GM21825 (cell line): ENCODE data around the gene CDC6.

Experiments
- ATAC-seq: cut with Tn5 transposase; IDR thresholded peaks from one replicate; pipeline ENCODE4 v1.9.1; 2021; ENCODE audit warnings: mild to moderate bottlenecking, moderate library complexity; ENCODE audit not compliant: unreplicated experiment

Gene CDC6

GRCh38 chr17:40338941-40339649 lies 51.4 kb downstream of the CDC6 start:
- ATAC-seq, result no peak

DNA sequence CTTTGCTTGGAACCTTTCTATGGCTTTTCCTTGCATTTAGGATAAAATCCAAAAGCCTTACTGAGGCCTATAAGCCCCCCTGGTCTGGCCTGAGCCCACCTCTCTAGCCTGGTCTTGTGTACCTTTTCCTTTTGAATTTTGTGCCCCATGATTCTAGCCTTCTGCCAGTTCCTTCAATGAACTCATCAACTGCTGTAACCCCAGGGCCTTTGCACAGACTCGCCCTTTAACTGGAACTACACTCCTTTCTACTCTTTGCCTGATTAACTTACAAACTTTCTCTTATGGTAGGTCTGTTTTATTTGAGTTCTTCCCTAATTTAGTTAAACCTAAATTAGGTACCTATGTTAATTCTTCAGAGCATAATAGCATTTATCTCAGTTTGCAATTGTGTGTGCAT lies 52.6 kb downstream of the CDC6 start:
- no peak for ATAC-seq

DNA sequence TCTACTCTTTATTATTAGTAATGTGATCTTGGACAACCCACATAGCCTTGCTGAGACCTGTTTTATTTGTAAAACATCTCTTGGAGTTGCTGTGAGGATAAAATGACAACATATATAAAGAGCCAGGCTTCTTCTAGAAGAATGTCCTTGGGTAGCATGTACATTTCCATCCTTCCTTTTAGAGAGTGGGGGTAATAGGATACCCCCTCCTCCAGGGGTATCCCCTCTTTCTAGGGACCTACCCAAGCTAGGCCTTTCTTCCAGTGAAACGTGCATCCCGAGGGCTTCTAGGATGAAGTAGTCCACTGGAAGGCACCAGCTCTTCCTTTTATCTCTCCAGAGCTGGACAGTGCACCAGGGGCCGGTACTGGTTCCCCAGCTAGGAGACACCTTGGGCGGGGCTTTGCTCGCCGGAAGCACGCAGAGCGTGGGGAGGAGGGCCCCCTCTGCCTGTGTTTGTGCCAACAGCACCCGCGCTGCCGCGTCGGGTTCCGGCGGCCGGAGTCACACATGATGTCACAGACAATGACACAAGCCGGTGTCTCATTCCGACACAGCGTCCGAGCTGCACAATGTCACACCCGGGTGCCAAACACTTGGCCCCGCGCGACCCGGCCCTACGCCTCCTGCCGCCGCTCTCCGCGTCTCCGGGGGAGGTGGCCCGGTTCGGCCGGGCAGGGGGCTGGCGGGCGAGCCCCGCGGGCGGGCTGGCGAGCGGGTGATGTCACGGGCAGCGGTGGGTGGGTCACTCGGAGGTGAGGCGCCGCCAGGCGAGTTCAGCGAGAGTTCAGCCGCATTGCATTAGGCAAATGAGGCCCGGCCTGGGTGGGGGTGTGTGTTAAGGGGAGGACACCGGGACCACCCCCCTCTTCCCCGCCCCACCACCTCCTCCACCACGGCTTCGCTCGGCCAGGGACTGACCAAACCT lies 53.5 kb downstream of the CDC6 start:
- peak; percentile 58 for ATAC-seq

GRCh38 chr17:40341808-40342503 lies 54.3 kb downstream of the CDC6 start:
- ATAC-seq, result no peak

DNA sequence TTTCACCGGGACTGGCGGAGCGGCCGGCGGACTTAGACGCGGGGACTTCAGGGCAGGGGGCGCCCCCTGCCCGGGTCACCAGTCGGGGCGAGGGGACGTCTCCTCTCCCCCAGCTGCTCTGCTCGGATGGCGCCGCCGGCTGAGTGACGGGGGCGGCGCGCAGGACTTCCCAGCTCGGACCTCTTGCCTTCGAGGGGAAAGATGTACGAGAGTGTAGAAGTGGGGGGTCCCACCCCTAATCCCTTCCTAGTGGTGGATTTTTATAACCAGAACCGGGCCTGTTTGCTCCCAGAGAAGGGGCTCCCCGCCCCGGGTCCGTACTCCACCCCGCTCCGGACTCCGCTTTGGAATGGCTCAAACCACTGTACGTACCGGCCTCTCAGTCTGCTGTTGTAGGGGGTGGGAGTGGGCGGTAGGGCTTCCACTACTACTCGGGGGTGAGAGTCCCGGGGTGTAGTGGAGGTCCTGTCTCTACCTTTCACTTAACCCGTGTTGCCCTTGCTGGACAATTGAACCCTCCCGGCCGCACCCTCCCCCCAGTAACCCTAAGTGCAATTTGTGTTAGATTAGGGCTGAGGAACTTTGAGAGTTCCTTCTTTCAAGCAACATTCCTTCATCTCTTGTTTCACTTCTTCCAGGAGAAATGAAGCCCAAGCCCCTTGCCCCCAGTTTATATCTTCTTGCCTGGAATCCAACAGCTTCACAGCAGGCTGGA lies 55.0 kb downstream of the CDC6 start:
- no peak for ATAC-seq

- no peak for ATAC-seq
Observed at GRCh38 chr17:40343219-40344119, 55.8 kb downstream of the CDC6 start.

DNA sequence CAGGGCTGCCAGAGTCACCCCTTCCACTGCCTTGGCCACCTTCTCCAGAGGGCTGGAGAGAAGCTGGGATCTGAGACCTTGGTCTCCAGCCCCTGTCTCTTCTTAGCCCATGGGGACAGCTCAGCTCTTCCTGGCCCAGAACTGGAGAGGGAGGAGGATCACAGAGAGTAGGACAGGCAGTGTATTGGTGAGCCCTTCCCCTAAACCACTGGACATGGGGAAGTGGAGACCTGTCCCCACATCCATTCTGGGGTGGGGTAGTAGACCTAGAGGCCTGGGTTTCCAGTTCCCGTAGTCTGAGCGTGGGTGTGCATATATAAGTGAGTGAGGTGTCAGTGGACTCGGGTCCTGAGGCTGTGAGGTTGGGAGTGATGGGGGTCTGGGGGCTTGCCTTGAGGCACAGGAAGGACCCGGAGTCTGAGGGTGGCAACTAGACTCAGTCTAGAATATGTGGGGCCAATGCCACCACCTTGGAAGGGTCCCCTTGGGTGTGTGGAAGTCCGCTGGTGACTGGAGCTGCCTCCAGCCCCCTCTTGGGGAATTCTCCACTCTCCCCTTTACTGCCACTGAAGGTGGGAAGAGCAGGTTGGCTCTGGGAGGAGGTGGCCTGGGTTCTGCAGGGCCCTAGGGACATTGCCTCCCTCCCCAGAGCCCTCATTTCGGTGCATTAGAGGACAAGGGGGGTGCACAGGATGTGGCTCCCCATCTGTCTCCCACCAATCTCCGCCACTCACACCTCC lies 56.9 kb downstream of the CDC6 start:
- ATAC-seq, result no peak

DNA sequence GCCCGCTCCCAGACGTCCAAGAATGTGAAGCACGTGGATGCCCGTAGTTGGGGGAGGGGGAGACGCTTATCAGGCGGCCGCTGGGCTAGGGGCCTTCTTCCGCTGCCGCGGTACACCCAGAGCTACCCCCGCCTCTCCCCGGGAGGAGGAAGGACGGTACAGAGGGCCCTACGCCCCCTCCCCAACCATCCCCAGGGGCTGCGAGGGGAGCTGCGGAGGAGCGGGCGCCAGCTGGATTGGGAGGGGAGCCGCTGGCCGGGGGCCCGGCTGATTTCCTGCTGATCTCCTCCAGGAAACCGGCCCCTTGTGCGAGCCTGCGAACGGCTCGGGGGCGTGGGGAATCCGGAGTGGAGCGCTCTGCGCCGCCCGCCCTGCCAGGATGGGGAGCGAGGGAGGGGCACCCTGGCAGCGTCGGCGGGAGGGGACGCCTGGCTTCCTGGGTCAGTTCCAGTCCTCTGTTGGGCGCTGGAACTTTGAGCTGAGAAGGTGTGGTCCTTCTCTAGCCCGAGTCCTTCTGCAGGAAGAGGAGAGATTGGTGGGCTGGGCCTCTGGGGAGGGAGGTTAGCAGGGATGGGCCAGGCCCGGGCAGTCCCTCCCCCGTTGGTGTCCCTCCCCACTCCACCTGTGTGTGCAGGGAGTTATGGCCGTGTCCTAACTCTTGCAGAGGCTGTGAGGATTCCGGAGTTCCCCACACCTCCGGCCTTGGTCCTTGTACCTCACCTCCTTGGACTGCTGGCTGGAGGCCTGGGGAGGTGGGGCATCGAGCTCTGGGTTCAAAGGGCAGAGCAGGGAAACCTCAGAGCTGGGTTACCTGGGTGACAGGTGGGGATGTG lies 57.7 kb downstream of the CDC6 start:
- no peak for ATAC-seq

GRCh38 chr17:40345994-40346764 lies 58.5 kb downstream of the CDC6 start:
- ATAC-seq, result no peak

DNA sequence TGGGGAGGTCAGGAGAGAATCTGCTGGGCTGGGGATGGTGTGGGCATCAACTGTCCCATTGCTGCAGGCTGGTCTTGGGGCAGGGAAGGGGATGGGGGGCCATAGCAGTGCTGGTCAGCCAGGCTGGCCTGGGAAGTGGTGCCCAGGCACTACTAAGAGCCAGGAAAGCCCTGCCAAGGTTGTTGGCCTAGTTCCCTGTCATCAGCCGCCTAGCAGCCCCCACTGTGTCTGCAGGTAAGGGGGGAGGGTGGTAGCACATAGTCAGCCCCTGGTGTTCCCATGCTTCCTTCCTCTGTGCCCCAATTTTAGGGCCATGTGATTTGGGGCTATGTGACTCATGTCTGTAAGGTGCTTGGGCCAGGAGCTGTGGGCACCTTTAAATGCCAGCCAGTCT lies 59.1 kb downstream of the CDC6 start:
- ATAC-seq, result no peak

- ATAC-seq, result no peak
Observed at GRCh38 chr17:40347319-40348135, 59.8 kb downstream of the CDC6 start.

- no peak for ATAC-seq
Observed at GRCh38 chr17:40348136-40348504, 60.4 kb downstream of the CDC6 start.

DNA sequence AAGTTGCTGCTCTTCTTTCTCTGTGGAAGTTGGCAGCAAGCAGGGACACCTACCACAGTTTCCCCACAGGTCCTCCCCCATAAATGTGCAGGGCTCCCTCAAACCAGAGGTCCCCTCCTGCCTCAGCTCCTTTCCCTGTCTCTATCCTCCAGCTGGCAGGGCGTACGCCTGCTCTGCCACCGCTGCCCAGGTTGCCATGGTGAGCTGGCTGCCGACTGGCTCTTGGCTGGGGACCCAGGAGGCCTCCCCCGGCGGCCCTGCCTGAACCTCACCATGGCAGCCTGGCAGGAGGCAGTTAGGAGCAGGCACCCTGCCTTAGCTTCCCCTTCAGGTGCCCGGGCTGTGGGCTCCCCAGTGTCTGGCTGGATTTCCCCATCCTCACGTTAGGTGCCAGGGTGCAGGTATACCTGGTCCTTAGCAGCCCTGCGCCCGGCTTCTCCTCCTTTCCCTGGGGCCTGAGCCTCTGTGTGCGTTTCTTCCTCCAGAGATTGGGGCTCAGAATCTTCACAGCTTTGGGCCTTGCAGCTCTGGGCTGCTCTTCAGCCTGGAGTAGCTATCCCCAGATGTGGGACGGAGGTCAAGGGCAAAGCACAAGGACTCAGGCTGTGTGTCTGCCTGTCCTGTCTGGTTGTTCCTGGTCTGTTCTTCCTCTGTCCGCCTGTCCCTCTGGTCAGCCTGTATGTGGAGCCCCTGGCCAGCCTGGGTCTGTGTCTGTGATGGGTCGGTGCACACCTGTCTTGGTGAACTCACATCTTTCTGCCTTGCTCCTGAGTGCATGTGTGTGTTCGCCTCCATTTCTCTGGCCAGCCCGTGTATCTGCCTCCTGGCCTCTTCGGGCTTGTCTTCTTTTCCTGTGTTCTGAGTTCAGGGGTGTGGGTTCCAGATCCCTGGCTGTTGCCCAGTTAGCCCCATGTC lies 61.1 kb downstream of the CDC6 start:
- ATAC-seq, result no peak

- ATAC-seq, result no peak
Observed at GRCh38 chr17:40349477-40349894, 61.8 kb downstream of the CDC6 start.

GRCh38 chr17:40349895-40350688 lies 62.4 kb downstream of the CDC6 start:
- no peak for ATAC-seq
